Parathyroid adenoma (tissue), 2 donors: ENCODE results near the gene CLSTN3.

Experiments
- H2AFZ ChIP-seq: fragments of 300-600 bp; sonication (generic); one replicate; pipeline ENCODE4 v1.7.0; 2017; ENCODE audit warnings: antibody characterized with exemption, mild to moderate bottlenecking
- H3K27ac ChIP-seq: fragments of 300-600 bp; sonication (generic); one replicate; pipeline ENCODE4 v1.7.0; 2017
- H3K27me3 ChIP-seq: fragments of 300-600 bp; sonication (generic); one replicate; pipeline ENCODE4 v1.7.0; 2017; ENCODE audit warnings: low read length; ENCODE audit not compliant: control insufficient read depth, insufficient read depth
- H3K36me3 ChIP-seq: fragments of 300-600 bp; sonication (generic); one replicate; pipeline ENCODE4 v1.7.0; 2017; ENCODE audit warnings: low read length; ENCODE audit not compliant: control insufficient read depth, insufficient read depth
- H3K4me1 ChIP-seq: fragments of 300-600 bp; sonication (generic); one replicate; pipeline ENCODE4 v1.7.0; 2017; ENCODE audit warnings: control low read depth
- H3K4me2 ChIP-seq: fragments of 300-600 bp; sonication (generic); one replicate; pipeline ENCODE4 v1.7.0; 2017; ENCODE audit warnings: low read length
- H3K4me3 ChIP-seq: fragments of 300-600 bp; sonication (generic); one replicate; pipeline ENCODE4 v1.7.0; 2017; ENCODE audit warnings: low read depth, low read length
- H3K79me2 ChIP-seq: fragments of 300-600 bp; sonication (generic); one replicate; pipeline ENCODE4 v1.7.0; 2017; ENCODE audit warnings: control low read depth
- H3K9ac ChIP-seq: fragments of 300-600 bp; sonication (generic); one replicate; pipeline ENCODE4 v1.7.0; 2017; ENCODE audit warnings: mild to moderate bottlenecking
- H3K9me3 ChIP-seq: fragments of 300-600 bp; sonication (generic); one replicate; pipeline ENCODE4 v1.7.0; 2017; ENCODE audit warnings: low read length; ENCODE audit not compliant: control insufficient read depth
- TF ChIP-seq, protein P1 (sequence below): fragments of 300-600 bp; sonication (generic); IDR thresholded peaks from one replicate; pipeline ENCODE4 v1.7.0; 2017; ENCODE audit warnings: antibody characterized with exemption, mild to moderate bottlenecking
- donor health status: primary hyperparathyroidism.

CLSTN3 gene

DNA sequence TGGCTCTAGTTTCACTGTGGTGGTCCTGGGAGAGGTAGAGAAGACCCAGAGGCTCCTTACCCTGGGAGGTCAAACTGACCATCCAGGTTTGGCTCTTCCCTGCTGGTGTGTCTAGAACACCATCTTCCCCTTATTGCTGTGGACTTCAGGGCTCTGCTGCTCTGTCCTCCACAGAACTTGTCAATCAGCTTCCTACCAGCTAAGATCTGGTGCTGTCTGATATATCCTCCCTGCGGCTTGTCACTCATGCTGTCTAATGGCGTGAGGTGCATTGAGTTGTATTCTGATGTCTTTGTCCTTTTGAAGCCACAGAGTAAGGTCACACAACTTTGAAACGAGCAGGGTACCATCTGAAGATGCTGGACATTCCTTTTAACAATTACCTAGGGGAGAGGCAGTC, 14.0 kb upstream of the CLSTN3 start:
- H3K4me3 ChIP-seq = no peak overlapping the region
- H3K4me1 ChIP-seq = no peaks in the 10 kb centered on the region
- no peak overlapping the region for H3K9ac ChIP-seq
- H3K27me3 ChIP-seq = no peaks in the 10 kb centered on the region
- TF ChIP-seq, protein P1, sequence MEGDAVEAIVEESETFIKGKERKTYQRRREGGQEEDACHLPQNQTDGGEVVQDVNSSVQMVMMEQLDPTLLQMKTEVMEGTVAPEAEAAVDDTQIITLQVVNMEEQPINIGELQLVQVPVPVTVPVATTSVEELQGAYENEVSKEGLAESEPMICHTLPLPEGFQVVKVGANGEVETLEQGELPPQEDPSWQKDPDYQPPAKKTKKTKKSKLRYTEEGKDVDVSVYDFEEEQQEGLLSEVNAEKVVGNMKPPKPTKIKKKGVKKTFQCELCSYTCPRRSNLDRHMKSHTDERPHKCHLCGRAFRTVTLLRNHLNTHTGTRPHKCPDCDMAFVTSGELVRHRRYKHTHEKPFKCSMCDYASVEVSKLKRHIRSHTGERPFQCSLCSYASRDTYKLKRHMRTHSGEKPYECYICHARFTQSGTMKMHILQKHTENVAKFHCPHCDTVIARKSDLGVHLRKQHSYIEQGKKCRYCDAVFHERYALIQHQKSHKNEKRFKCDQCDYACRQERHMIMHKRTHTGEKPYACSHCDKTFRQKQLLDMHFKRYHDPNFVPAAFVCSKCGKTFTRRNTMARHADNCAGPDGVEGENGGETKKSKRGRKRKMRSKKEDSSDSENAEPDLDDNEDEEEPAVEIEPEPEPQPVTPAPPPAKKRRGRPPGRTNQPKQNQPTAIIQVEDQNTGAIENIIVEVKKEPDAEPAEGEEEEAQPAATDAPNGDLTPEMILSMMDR = no peak
- no peaks in the 10 kb centered on the region for H3K9me3 ChIP-seq
- H3K36me3 ChIP-seq = no peaks in the 10 kb centered on the region
- no peaks in the 10 kb centered on the region for H3K79me2 ChIP-seq
- no peak overlapping the region for H3K27ac ChIP-seq
- H2AFZ ChIP-seq = no peak overlapping the region
- H3K4me2 ChIP-seq = no peak overlapping the region

DNA sequence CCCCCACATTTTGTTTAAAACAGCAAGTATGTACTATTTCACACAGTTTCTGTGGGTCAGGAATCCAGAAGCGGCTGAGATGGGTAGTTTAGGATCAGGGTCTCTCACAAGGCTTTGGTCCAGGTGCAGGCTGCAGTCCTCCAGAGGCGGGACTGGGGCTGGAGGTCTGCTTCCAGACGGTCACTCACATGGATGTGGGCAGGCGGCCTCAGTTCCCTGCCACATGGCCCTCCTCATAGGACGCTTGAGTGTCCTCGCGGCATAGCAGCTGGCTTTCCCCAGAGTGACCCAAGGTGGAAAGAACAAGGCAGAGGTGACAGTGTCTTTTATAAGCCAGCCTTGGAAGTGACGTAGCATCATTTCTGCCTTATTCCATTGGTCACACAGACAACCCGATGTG, 13.3 kb upstream of the CLSTN3 start:
- Histone ChIP-seq H3K4me1 (no peaks in the 10 kb centered on the region), H3K27me3 (no peaks in the 10 kb centered on the region), H2AFZ (no peak overlapping the region), H3K79me2 (no peaks in the 10 kb centered on the region), H3K9me3 (no peaks in the 10 kb centered on the region), H3K27ac (no peak overlapping the region), H3K9ac (no peak overlapping the region), H3K36me3 (no peaks in the 10 kb centered on the region), H3K4me3 (no peak overlapping the region), H3K4me2 (no peak overlapping the region)
- TF ChIP-seq, protein P1 = no peak

DNA sequence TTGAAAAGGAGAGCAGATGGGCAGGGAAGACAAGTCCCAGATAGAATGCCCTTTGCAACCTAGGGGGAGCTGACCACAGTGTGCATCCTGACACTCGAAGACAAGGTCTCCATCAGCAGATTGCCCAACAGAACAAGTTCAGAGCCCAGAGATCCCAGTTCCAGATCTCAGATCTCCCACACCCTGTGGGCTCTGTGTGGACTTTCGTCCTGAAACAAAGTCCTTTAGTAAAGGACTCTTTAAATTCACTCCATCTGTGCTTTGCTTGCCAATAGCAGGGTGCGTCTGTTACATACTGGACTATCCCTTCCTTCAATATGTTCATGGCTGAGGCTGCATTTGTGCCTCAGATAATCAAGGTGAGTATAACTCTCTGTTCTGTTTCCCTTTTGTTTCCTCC, 12.5 kb upstream of the CLSTN3 start:
- no peak overlapping the region for H3K4me3 ChIP-seq
- no peak overlapping the region for H3K4me2 ChIP-seq
- H3K79me2 ChIP-seq = no peaks in the 10 kb centered on the region
- H3K4me1 ChIP-seq = no peaks in the 10 kb centered on the region
- no peaks in the 10 kb centered on the region for H3K9me3 ChIP-seq
- TF ChIP-seq, protein P1 = no peak
- no peaks in the 10 kb centered on the region for H3K36me3 ChIP-seq
- no peaks in the 10 kb centered on the region for H3K27me3 ChIP-seq
- no peak overlapping the region for H3K9ac ChIP-seq
- no peak overlapping the region for H3K27ac ChIP-seq
- no peak overlapping the region for H2AFZ ChIP-seq

DNA sequence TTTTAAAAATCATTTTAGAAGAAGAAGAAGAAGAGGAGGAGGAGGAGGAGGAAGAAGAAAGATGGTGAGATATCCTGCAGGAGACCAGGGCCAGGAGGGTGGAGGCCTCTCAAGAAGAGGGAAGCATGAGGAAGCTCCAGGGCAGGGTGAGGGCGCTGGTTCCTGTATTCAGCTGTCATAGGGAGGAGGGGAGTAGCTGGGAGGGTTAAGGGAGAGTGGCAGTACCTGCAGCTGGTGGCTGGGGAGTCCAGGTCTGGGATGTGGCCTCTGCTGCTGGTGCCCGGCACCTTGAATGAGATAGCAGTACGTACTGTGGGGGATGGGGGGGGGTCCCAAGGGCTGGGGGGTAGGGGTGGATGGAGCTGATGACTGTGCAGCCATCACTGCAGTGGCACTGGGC, 11.3 kb upstream of the CLSTN3 start:
- Histone ChIP-seq H3K4me3 (no peak overlapping the region), H3K27ac (no peak overlapping the region), H2AFZ (no peak overlapping the region), H3K9ac (no peak overlapping the region), H3K79me2 (no peaks in the 10 kb centered on the region), H3K36me3 (no peaks in the 10 kb centered on the region), H3K9me3 (no peaks in the 10 kb centered on the region), H3K4me1 (peaks cover 3% of the 10 kb centered on the region), H3K4me2 (no peak overlapping the region), H3K27me3 (no peaks in the 10 kb centered on the region)
- TF ChIP-seq, protein P1 = no peak

DNA sequence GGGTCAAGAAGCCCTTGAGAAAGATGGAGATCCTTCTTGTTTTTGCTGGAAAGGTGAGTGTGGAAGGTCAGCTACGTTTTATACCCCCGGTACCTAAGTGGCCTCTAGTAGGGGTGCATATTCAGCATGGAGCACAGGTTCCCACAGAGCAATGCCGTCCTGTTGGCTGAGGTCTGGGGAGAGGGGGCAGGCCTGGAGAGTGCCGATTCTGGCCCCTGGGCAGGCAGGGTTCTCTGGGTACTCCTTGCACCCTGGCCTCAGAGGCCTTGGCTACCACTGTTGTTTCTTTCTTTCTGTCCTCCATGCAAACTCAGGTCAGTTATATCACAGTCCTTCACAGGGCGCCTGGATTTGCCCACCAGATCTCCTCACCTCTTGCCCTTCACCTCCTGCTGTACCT, 10.0 kb upstream of the CLSTN3 start:
- no peak overlapping the region for H2AFZ ChIP-seq

More for the DNA sequence above, 10.0 kb upstream of the CLSTN3 start:
- H3K4me2 ChIP-seq = no peak overlapping the region
- no peak overlapping the region for H3K4me3 ChIP-seq
- no peak overlapping the region for H3K27ac ChIP-seq
- no peaks in the 10 kb centered on the region for H3K36me3 ChIP-seq
- TF ChIP-seq, protein P1 = no peak
- no peak overlapping the region for H3K9ac ChIP-seq
- peaks cover 3% of the 10 kb centered on the region for H3K4me1 ChIP-seq
- no peaks in the 10 kb centered on the region for H3K27me3 ChIP-seq
- H3K9me3 ChIP-seq = no peaks in the 10 kb centered on the region
- H3K79me2 ChIP-seq = no peaks in the 10 kb centered on the region
